A549 (cell line): ENCODE data around the gene TSR3.

Source experiments
- BHLHE40 ChIP-seq: IDR thresholded peaks from 2 replicates; pipeline ENCODE4 v1.6.1; 2012; ENCODE audit warnings: low read depth, low read length, inconsistent platforms
- EP300 ChIP-seq, 2 experiments: fragments of >200 bp; sonication (Bioruptor Twin); formaldehyde crosslinking; IDR thresholded peaks; 2 replicates in 1 of 2; 3 replicates in 1 of 2; pipeline ENCODE4 v1.6.1; 2016 to 2017
- FOSL2 ChIP-seq, 2 experiments: fragments of 450-650 bp in 1 of 2; fragments of >200 bp in 1 of 2; sonication (Bioruptor Twin) in 1 of 2; formaldehyde crosslinking; IDR thresholded peaks; 2 replicates each; pipeline versions ENCODE4 v1.5.0 to v1.6.1; 2016 to 2020; ENCODE audit warnings: mild to moderate bottlenecking in 1 of 2, moderate library complexity in 1 of 2
- KDM5A ChIP-seq: fragments of 200-600 bp; sonication (generic); IDR thresholded peaks from 2 replicates; pipeline ENCODE4 v1.6.1; 2016; ENCODE audit warnings: antibody characterized with exemption, mild to moderate bottlenecking
- MAFK ChIP-seq: fragments of 450-650 bp; IDR thresholded peaks from 2 replicates; pipeline ENCODE4 v1.6.1; 2014; ENCODE audit not compliant: partially characterized antibody
- MAZ ChIP-seq: fragments of 150-350 bp; IDR thresholded peaks from 2 replicates; pipeline ENCODE4 v1.6.1; 2014; ENCODE audit warnings: antibody characterized with exemption, low read depth, low read length, borderline replicate concordance
- MYC ChIP-seq: IDR thresholded peaks from 2 replicates; pipeline ENCODE4 v1.6.1; 2012; ENCODE audit warnings: mild to moderate bottlenecking, inconsistent platforms, low read length, improper control_type of control experiment, borderline replicate concordance
- POLR2A ChIP-seq: IDR thresholded peaks from 2 replicates; pipeline ENCODE4 v1.6.1; 2012; ENCODE audit warnings: mild to moderate bottlenecking, low read length
- RAD21 ChIP-seq, 2 experiments: fragments of >200 bp in 1 of 2; sonication (Bioruptor Twin) in 1 of 2; formaldehyde crosslinking in 1 of 2; IDR thresholded peaks in 1 of 2; conservative IDR thresholded peaks in 1 of 2; 2 replicates in 1 of 2; 3 replicates in 1 of 2; pipeline ENCODE4 v1.6.1; 2012 to 2018; ENCODE audit warnings: inconsistent platforms in 1 of 2
- TF ChIP-seq, protein P1 (sequence below): fragments of >200 bp; sonication (Bioruptor Twin); formaldehyde crosslinking; IDR thresholded peaks from 3 replicates; pipeline ENCODE4 v1.5.1; 2016
- TF ChIP-seq, protein P2 (sequence below): IDR thresholded peaks from 2 replicates; pipeline ENCODE4 v1.6.1; 2012

DNA sequence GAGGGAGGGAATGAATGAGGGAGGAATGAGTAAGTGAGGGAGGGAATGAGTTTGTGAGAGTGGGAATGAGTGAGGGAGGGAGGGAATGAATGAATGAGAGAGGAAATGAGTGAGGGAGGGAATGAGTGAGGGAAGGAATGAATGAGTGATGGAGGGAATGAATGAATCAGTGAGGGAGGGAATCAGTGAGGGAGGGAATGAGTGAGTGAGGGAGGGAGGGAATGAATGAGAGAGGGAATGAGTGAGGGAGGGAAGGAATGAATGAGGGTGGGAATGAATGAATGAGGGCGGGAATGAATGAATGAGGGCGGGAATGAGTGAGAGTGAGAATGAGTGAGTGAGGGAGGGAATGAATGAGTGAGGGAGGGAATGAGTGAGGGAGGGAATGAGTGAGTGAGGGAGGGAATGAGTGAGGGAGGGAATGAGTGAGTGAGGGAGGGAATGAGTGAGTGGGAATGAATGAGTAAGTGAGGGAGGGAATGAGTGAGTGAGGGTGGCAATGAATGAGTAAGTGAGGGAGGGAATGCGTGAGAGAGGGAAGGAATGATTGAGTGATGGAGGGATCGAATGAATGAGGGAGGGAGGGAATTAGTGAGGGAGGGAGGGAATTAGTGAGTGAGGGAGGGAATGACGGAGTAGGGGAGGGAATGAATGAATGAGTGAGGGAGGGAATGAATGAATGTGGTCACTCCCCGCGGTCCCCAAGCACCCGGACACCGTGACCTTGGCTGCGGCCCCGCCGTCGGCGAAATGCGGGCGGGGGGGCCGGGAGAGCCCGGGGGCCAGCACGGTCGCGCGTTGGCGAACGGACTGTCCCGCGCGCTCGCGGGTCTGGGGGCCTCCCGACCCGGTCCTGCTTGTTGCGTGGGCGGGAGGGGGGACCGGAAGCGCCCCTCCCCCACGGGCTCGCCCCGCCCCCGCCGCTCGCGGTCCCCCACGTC is 43.4 kb downstream of the TSR3 start:
- TF ChIP-seq, protein P1, sequence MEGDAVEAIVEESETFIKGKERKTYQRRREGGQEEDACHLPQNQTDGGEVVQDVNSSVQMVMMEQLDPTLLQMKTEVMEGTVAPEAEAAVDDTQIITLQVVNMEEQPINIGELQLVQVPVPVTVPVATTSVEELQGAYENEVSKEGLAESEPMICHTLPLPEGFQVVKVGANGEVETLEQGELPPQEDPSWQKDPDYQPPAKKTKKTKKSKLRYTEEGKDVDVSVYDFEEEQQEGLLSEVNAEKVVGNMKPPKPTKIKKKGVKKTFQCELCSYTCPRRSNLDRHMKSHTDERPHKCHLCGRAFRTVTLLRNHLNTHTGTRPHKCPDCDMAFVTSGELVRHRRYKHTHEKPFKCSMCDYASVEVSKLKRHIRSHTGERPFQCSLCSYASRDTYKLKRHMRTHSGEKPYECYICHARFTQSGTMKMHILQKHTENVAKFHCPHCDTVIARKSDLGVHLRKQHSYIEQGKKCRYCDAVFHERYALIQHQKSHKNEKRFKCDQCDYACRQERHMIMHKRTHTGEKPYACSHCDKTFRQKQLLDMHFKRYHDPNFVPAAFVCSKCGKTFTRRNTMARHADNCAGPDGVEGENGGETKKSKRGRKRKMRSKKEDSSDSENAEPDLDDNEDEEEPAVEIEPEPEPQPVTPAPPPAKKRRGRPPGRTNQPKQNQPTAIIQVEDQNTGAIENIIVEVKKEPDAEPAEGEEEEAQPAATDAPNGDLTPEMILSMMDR: no peak
- TF ChIP-seq MAFK (no peak), FOSL2 (IDR thresholded peaks at IDR 0.05) (no peak), FOSL2 (CRISPR knock-in tag; IDR thresholded peaks at IDR 0.05) (no peak; the same call in 1 of the 2 replicates), BHLHE40 (no peak), KDM5A (no peak), MAZ (no peak), POLR2A (peak; percentile 46), RAD21 (conservative IDR thresholded peaks at IDR 0.05 in 1 of 2, IDR thresholded peaks at IDR 0.05 in 1 of 2) (no peak), EP300 (IDR thresholded peaks at IDR 0.05) (no peak), MYC (no peak)
- TF ChIP-seq, protein P2, sequence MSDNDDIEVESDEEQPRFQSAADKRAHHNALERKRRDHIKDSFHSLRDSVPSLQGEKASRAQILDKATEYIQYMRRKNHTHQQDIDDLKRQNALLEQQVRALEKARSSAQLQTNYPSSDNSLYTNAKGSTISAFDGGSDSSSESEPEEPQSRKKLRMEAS: no peak
